Kidney capillary endothelial cell (primary cell): ENCODE measurements around the gene NUDT10.
"Not testable (repeated sequence)": the region's sequence is repeated elsewhere in the genome, so short reads cannot be mapped to it uniquely, and the experiment has no call there.

Source experiments
- DNase-seq: peaks from one replicate; pipeline ENCODE4 v3.0.0-alpha.2; 2018; ENCODE audit warnings: low spot score

The NUDT10 gene

GRCh38 chrX:51332188-51332942, at the start of gene NUDT10:
Gene NUDT10 (plus strand): TSS chrX:51332822. CDS start chrX:51332966, 144 bp downstream.
- DNase-seq: no peak

- no peak for DNase-seq
Measured at GRCh38 chrX:51292421-51292820, 40.2 kb upstream of the NUDT10 start.

GRCh38 chrX:51296138-51296537, 36.5 kb upstream of the NUDT10 start:
- no peak for DNase-seq

- DNase-seq: no peak
Measured at GRCh38 chrX:51316271-51316670, 16.4 kb upstream of the NUDT10 start.

- not testable (repeated sequence) for DNase-seq
Measured at GRCh38 chrX:51332943-51333785, 542 bp downstream of the NUDT10 start.

GRCh38 chrX:51334276-51334675, 1.7 kb downstream of the NUDT10 start:
- DNase-seq: no peak

GRCh38 chrX:51336584-51336983, 4.0 kb downstream of the NUDT10 start:
- DNase-seq: peak; percentile 37

GRCh38 chrX:51361251-51361650, 28.6 kb downstream of the NUDT10 start:
- DNase-seq: no peak

GRCh38 chrX:51376672-51377071, 44.0 kb downstream of the NUDT10 start:
- DNase-seq: no peak
